Epithelial cell of esophagus (primary cell): ENCODE results near the gene ETV4.

Source experiments
- DNase-seq: peaks from one replicate; pipeline ENCODE4 v3.0.0; 2010; ENCODE audit warnings: low read depth
- H3K4me3 ChIP-seq: 2 replicates; pipeline ENCODE4 v1.5.1; 2011; ENCODE audit warnings: mild to moderate bottlenecking, low read length, control low read depth
- CTCF ChIP-seq: IDR thresholded peaks from 2 replicates; pipeline ENCODE4 v1.5.1; 2011; ENCODE audit warnings: low read depth, mild to moderate bottlenecking, low read length, control low read depth, inconsistent platforms; ENCODE audit not compliant: insufficient read depth; ENCODE audit errors: missing control alignments

The ETV4 gene

GRCh38 chr17:43529947-43530287 is 16.2 kb downstream of the ETV4 start:
- H3K4me3 ChIP-seq, result no peak overlapping the region
- no peak for TF ChIP-seq CTCF
- no peak for DNase-seq

- DNase-seq, result no peak
- no peak overlapping the region for H3K4me3 ChIP-seq
- no peak for TF ChIP-seq CTCF
Measured at GRCh38 chr17:43528988-43529814, 16.9 kb downstream of the ETV4 start.

- no peak overlapping the region for H3K4me3 ChIP-seq
- DNase-seq, result no peak
- TF ChIP-seq CTCF, result no peak
Measured at GRCh38 chr17:43528319-43528987, 17.7 kb downstream of the ETV4 start.

DNA sequence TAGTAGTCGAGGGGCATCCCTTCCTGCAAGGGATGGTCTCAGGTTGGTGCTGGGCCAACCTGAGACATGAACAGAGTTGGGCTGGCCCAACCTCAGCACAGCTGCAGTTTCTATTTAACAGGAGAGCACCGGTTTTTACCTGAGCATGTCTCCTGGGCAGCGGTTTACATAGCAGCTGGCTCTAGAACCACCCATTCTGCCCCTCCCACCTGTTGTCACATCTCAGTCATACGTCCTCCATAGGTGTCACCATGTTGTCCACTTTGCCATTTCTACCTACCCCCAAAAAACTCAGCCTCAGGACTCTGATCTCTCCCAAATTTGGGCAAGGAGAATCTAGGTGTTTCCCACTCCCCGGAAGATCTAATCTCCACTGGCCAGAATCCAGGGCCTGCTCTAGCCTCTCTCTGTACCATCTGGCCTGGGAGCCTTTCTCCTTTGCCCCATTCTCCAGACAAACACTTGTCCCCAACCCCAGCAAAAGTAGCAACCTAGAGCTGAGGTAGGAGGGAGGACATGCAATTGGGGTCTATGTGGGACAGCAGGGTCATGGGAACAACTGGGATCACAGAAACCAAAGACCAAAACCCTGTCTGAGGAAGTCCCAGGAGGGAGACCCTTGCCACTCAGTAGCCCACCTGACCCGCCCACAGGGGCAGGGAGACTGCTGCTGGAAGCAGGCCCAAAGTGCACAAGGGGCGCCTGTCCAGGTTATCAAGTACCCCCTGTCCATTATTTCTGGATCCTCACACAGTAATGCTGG is 19.1 kb downstream of the ETV4 start:
- no peak for TF ChIP-seq CTCF
- DNase-seq, result no peak
- H3K4me3 ChIP-seq, result no peak overlapping the region

DNA sequence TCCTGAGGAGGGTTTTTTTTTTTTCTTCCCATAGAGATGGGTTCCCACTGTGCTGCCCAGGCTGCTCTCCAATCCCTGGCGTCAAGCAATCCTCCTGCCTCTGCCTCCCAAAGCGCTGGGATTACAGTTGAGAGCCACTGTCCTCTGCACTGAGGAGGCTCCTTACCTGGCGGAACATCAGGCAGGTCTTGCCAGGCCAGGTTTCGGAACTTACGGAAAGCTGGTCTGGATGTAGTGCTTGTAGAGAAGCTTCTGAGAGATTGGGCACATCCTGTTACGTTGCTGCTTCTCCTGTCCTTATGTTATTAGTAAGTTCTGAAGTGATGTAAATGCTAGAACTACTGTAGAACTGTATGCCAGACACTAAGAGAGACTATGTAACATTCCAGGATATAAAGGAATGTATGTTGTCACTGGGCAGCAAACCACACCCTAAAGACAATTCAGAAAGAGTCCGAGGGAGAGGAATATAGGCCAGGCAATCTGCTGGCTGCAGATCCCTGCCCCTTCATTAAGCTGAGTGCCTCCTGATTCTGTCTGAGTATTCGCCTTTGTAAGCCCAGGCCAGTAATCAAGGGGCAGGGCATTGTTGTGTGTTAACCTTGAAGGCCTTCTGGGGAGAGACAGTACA is 21.1 kb downstream of the ETV4 start:
- TF ChIP-seq CTCF, result no peak
- DNase-seq, result no peak
- no peak overlapping the region for H3K4me3 ChIP-seq

- no peak for TF ChIP-seq CTCF
- no peak overlapping the region for H3K4me3 ChIP-seq
- no peak for DNase-seq
Measured at GRCh38 chr17:43521389-43521788, 24.8 kb downstream of the ETV4 start.
